Kidney (tissue), 14 donors: ENCODE results near the gene SLC26A8. TPM values are rescaled to one million over a fixed set of nuclear protein-coding genes. Genes with fewer than 3 reads are reported as not detected.

Experiments used
- DNase-seq, 5 donors: peaks; one replicate each; pipeline ENCODE4 v3.0.0-alpha.2; 2013 to 2020
- FAIRE-seq: peaks from 2 replicates; lab custom pipeline; 2012; peaks lifted over from hg19 to GRCh38; lab: Jason Lieb, UNC
- H3K27ac ChIP-seq, 2 donors: one replicate each; pipeline ENCODE4 v1.7.0; 2013; ENCODE audit warnings: low read depth in 2 of 2, low read length in 2 of 2, inconsistent platforms in 1 of 2
- H3K27me3 ChIP-seq: one replicate; pipeline ENCODE4 v1.7.1; 2013; ENCODE audit warnings: low read length, inconsistent platforms; ENCODE audit not compliant: control insufficient read depth, insufficient read depth
- H3K36me3 ChIP-seq, 3 donors: one replicate each; pipeline versions ENCODE4 v1.7.0 to v1.7.1; 2013; ENCODE audit warnings: low read length in 3 of 3, control low read depth in 1 of 3, inconsistent platforms in 1 of 3; ENCODE audit not compliant: insufficient read depth in 3 of 3, control insufficient read depth in 2 of 3
- H3K4me1 ChIP-seq, 3 donors: one replicate each; pipeline versions ENCODE4 v1.7.0 to v1.7.1; 2013; ENCODE audit warnings: low read length in 3 of 3, inconsistent platforms in 1 of 3, low read depth in 1 of 3; ENCODE audit not compliant: control insufficient read depth in 2 of 3, insufficient read depth in 2 of 3
- H3K4me3 ChIP-seq, 3 donors: one replicate each; pipeline versions ENCODE4 v1.7.0 to v1.8.1; 2013; ENCODE audit warnings: low read length in 3 of 3, control low read depth in 1 of 3, inconsistent platforms in 1 of 3
- H3K9ac ChIP-seq, 3 donors: one replicate each; pipeline versions ENCODE4 v1.7.0 to v1.7.1; 2013; ENCODE audit warnings: low read length in 3 of 3, control low read depth in 1 of 3, inconsistent platforms in 1 of 3
- H3K9me3 ChIP-seq, 3 donors: one replicate each; pipeline versions ENCODE4 v1.7.0 to v1.7.1; 2013; ENCODE audit warnings: low read length in 3 of 3, control low read depth in 1 of 3, inconsistent platforms in 1 of 3; ENCODE audit not compliant: control insufficient read depth in 2 of 3, insufficient read depth in 1 of 3
- intact Hi-C: fragments of 100-400 bp; cut with DNase I; formaldehyde crosslinking; loops from one replicate; pipeline ENCODE4 v1.11.1; 2022
- polyA plus RNA-seq: library from polyadenylated mRNA; stranded (reverse); fragments of 350-450 nt; fragmentation: Illumina TruSeq; extraction: RNeasy Lipid Tissue Mini Kit (QIAGEN cat#74804); gene quantifications from one replicate; pipeline ENCODE4 v1.2.3, GENCODE V29; 2014; ENCODE audit warnings: low read depth, low replicate concordance; ENCODE audit not compliant: insufficient read depth
- total RNA-seq: library from RNA; stranded (reverse); fragmentation: NEBNext Ultra II Directional; extraction: Animal tissue kit (Norgen Biotek cat#: 25700); gene quantifications from one replicate; pipeline ENCODE4 v1.2.1, GENCODE V29; 2021
- TF ChIP-seq, protein P1 (sequence below): IDR thresholded peaks from 3 replicates; pipeline ENCODE4 v1.5.1; 2012; ENCODE audit warnings: mild to moderate bottlenecking, moderate library complexity, borderline replicate concordance; ENCODE audit not compliant: insufficient read depth; ENCODE audit errors: extremely low read depth
- donor health status: control.
- donor health status: control.
- donor health status: control.
- donor health status: control.
- donor health status: control.
- donor health status: DM: yes; HTN: yes; CAD: no.
- donor health status: Normal renal cell carcinoma (clear cell type).

SLC26A8 gene
- total and polyA plus RNA-seq, 2 donors from 2014 or later, result 0.22 TPM; not detected in 1

GRCh38 chr6:36052097-36052496, 27.7 kb upstream of the SLC26A8 start:
- Histone ChIP-seq H3K4me1 (peaks cover 0 to 2% (median 0%) of the 10 kb centered on the region in 3 donors), H3K4me3 (no peak overlapping the region), H3K27me3 (no peaks in the 10 kb centered on the region), H3K27ac (no peak overlapping the region), H3K9me3 (no peaks in the 10 kb centered on the region), H3K36me3 (no peaks in the 10 kb centered on the region), H3K9ac (no peak overlapping the region)
- DNase-seq (no peak), FAIRE-seq (no peak)
- TF ChIP-seq, protein P1, sequence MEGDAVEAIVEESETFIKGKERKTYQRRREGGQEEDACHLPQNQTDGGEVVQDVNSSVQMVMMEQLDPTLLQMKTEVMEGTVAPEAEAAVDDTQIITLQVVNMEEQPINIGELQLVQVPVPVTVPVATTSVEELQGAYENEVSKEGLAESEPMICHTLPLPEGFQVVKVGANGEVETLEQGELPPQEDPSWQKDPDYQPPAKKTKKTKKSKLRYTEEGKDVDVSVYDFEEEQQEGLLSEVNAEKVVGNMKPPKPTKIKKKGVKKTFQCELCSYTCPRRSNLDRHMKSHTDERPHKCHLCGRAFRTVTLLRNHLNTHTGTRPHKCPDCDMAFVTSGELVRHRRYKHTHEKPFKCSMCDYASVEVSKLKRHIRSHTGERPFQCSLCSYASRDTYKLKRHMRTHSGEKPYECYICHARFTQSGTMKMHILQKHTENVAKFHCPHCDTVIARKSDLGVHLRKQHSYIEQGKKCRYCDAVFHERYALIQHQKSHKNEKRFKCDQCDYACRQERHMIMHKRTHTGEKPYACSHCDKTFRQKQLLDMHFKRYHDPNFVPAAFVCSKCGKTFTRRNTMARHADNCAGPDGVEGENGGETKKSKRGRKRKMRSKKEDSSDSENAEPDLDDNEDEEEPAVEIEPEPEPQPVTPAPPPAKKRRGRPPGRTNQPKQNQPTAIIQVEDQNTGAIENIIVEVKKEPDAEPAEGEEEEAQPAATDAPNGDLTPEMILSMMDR, result no peak
- intact Hi-C loops, result no loop called here

GRCh38 chr6:36050947-36051710, 26.7 kb upstream of the SLC26A8 start:
- peaks cover 0 to 2% (median 0%) of the 10 kb centered on the region in 3 donors for H3K4me1 ChIP-seq

GRCh38 chr6:36050305-36050704, 25.9 kb upstream of the SLC26A8 start:
- Histone ChIP-seq H3K36me3 (no peaks in the 10 kb centered on the region), H3K9ac (no peak overlapping the region), H3K4me1 (peaks cover 0 to 2% (median 0%) of the 10 kb centered on the region in 3 donors), H3K27me3 (no peaks in the 10 kb centered on the region), H3K27ac (no peak overlapping the region), H3K4me3 (no peak overlapping the region), H3K9me3 (no peaks in the 10 kb centered on the region)
- TF ChIP-seq, protein P1, result no peak
- FAIRE-seq (no peak), DNase-seq (no peak)
- intact Hi-C loops, result no loop called here

More at GRCh38 chr6:36050947-36051710, 26.7 kb upstream of the SLC26A8 start:
- Histone ChIP-seq H3K4me3 (no peak overlapping the region), H3K27ac (no peak overlapping the region), H3K27me3 (no peaks in the 10 kb centered on the region), H3K9me3 (no peaks in the 10 kb centered on the region), H3K9ac (no peak overlapping the region), H3K36me3 (no peaks in the 10 kb centered on the region)
- intact Hi-C loops, result no loop called here
- TF ChIP-seq, protein P1, result no peak
- no peak for DNase-seq
- FAIRE-seq, result no peak
